K562 (cell line): ENCODE measurements around the gene EPHB4. TPM values are rescaled to one million over a fixed set of nuclear protein-coding genes. Genes with fewer than 3 reads are reported as not detected.

ENCODE experiments used
- CCNT2 ChIP-seq: IDR thresholded peaks from 2 replicates; pipeline ENCODE4 v1.6.1; 2011; ENCODE audit warnings: borderline replicate concordance, low read depth, mild to moderate bottlenecking, moderate library complexity, mixed read lengths, low read length; ENCODE audit not compliant: insufficient read length; ENCODE audit errors: extremely low read depth
- DIDO1 ChIP-seq: fragments of 450-650 bp; IDR thresholded peaks from 2 replicates; pipeline ENCODE4 v1.6.1; 2016; ENCODE audit warnings: low read depth, missing biosample characterization, missing genetic modification characterization
- EHMT2 ChIP-seq: fragments of 450-650 bp; IDR thresholded peaks from 2 replicates; pipeline ENCODE4 v1.6.1; 2018; ENCODE audit warnings: antibody characterized with exemption
- ELK1 ChIP-seq: sonication (generic); formaldehyde crosslinking; IDR thresholded peaks from 2 replicates; pipeline ENCODE4 v1.8.1; 2022; ENCODE audit warnings: missing genetic modification reagents
- HMG20B ChIP-seq: fragments of 250-450 bp; sonication (Bioruptor Pico); IDR thresholded peaks from 2 replicates; pipeline ENCODE4 v1.5.0; 2021; ENCODE audit warnings: mild to moderate bottlenecking
- NFIX ChIP-seq: fragments of 250-450 bp; sonication (Bioruptor Pico); IDR thresholded peaks from 2 replicates; pipeline ENCODE4 v1.4.0; 2020; ENCODE audit warnings: low read depth, mild to moderate bottlenecking, moderate library complexity
- NR2C2 ChIP-seq, 2 experiments: fragments of 200-800 bp in 1 of 2; sonication (Bioruptor generic) in 1 of 2; sonication (generic) in 1 of 2; formaldehyde crosslinking in 1 of 2; IDR thresholded peaks; 2 replicates each; pipeline versions ENCODE4 v1.6.1 to v1.8.0; 2016 to 2022; ENCODE audit warnings: mild to moderate bottlenecking in 1 of 2, missing compliant biosample characterization in 1 of 2, missing genetic modification characterization in 1 of 2, missing genetic modification reagents in 1 of 2
- PHTF2 ChIP-seq: fragments of 250-450 bp; sonication (Bioruptor Pico); IDR thresholded peaks from 2 replicates; pipeline ENCODE4 v1.5.0; 2021; ENCODE audit warnings: mild to moderate bottlenecking
- RBM14 ChIP-seq: fragments of 200-400 bp; formaldehyde crosslinking; IDR thresholded peaks from 2 replicates; pipeline ENCODE4 v1.6.1; 2018; ENCODE audit warnings: low read depth, mild to moderate bottlenecking, low read length, moderate library complexity, borderline replicate concordance; ENCODE audit not compliant: insufficient read depth
- SOX6 ChIP-seq: fragments of 450-650 bp; IDR thresholded peaks from 2 replicates; pipeline ENCODE4 v1.6.1; 2014; ENCODE audit warnings: mild to moderate bottlenecking
- TCF7L2 ChIP-seq: fragments of 150-350 bp; IDR thresholded peaks from 2 replicates; pipeline ENCODE4 v1.6.1; 2016; ENCODE audit warnings: low read depth, mild to moderate bottlenecking, low read length, moderate library complexity
- ZFX ChIP-seq: sonication (generic); formaldehyde crosslinking; IDR thresholded peaks from 2 replicates; pipeline ENCODE4 v1.8.0; 2022; ENCODE audit warnings: mild to moderate bottlenecking, missing genetic modification reagents, moderate library complexity
- ZNF655 ChIP-seq: fragments of 250-450 bp; sonication (Bioruptor Pico); IDR thresholded peaks from 2 replicates; pipeline ENCODE4 v1.5.0; 2021
- polyA plus RNA-seq, 8 experiments: library from polyadenylated mRNA; depleted of rRNA in 4 of 8; stranded (reverse) in 5 of 8; unstranded in 3 of 8; fragments of >200 nt; fragmentation: Nextera tagmentation in 2 of 8; fragmentation: Illumina TruSeq in 1 of 8; extraction: Ambion mirVana in 2 of 8; extraction: Trizol in 1 of 8; gene quantifications; 2 replicates each; pipeline versions ENCODE4 v1.2.1 to v1.2.3, GENCODE V29; 2011 to 2014; ENCODE audit warnings: inconsistent platforms in 1 of 8, missing spikeins in 1 of 8
- total RNA-seq, 7 experiments: library from RNA; depleted of rRNA in 6 of 7; stranded (reverse); fragments of >200 nt in 6 of 7; fragmentation: Illumina TruSeq in 2 of 7; extraction: Trizol in 2 of 7; gene quantifications; 2 replicates each; pipeline versions ENCODE4 v1.2.1 to v1.2.3, GENCODE V29; 2011 to 2021; ENCODE audit warnings: low replicate concordance in 1 of 7
- TF ChIP-seq, protein P1 (sequence below): fragments of 450-650 bp; IDR thresholded peaks from 2 replicates; pipeline ENCODE4 v1.6.1; 2016
- TF ChIP-seq, protein P2 (sequence below): sonication (generic); formaldehyde crosslinking; IDR thresholded peaks from 2 replicates; pipeline ENCODE4 v1.4.0; 2020; ENCODE audit warnings: mild to moderate bottlenecking, missing genetic modification reagents
- TF ChIP-seq, protein P3 (sequence below): fragments of 250-450 bp; sonication (Bioruptor Pico); IDR thresholded peaks from 2 replicates; pipeline ENCODE4 v1.8.0; 2021; ENCODE audit warnings: moderate library complexity, mild to moderate bottlenecking, inconsistent platforms

The EPHB4 gene
- total and polyA plus RNA-seq, 9 of the 15 experiments (the other 6 are each of a cell fraction or from before 2014, with no cell fraction given) = 1.2 to 82.1 (median 37.9) TPM

DNA sequence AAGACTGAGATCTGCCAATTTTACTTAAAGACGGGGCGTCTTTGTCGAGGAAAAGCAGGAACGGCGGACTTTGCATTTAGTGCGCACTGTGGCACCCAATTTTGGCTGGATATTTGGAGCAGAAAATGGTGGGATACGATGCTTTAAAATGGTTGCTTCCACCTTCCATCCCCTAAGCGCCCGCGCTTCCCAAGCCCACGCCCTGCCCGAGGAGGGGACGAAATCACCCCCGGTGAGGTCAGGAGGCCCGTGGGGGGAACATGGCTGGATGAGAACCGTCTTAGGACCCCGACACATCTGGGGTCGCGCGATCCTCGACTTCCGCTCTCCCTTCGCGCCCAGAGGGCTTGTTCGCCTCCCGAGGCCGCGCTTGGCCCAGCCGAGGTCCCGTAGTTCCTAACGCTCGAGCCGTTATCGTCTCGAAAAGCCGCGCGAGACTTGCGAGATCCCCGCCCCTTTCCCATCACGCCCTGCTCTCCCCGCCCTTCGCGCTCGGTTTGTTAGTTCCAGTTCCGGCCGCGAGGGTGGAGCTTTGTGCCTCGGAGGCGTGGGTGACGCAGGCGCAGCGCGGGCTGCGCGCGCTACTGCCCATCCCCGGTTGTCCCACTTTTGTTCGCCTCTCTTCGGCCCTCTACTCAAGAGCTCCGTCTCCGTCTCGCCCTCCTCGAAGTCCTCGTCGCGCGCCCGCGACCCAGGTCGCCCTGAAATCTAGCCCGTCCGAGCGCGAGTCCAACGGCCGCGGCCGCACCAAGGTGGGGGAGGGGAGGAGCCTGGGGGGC lies 47.4 kb upstream of the EPHB4 start, which contains the start of gene SRRT (continued):
- TF ChIP-seq, protein P1, sequence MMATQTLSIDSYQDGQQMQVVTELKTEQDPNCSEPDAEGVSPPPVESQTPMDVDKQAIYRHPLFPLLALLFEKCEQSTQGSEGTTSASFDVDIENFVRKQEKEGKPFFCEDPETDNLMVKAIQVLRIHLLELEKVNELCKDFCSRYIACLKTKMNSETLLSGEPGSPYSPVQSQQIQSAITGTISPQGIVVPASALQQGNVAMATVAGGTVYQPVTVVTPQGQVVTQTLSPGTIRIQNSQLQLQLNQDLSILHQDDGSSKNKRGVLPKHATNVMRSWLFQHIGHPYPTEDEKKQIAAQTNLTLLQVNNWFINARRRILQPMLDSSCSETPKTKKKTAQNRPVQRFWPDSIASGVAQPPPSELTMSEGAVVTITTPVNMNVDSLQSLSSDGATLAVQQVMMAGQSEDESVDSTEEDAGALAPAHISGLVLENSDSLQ = 0 out of 2 replicates have a peak, but pooled peaks have one; percentile 23
- TF ChIP-seq NFIX (CRISPR knock-in tag) (no peak), RBM14 (no peak), DIDO1 (peak; percentile 69; the same call in 1 of the 2 replicates), ELK1 (CRISPR knock-in tag) (no peak), HMG20B (CRISPR knock-in tag) (no peak), TCF7L2 (no peak), NR2C2 (CRISPR knock-in tag; IDR thresholded peaks at IDR 0.05) (peak; percentile 63; the same call in 1 of the 2 replicates), NR2C2 (tag; IDR thresholded peaks at IDR 0.05) (peak; percentile 78; the same call in 1 of the 2 replicates), EHMT2 (0 out of 2 replicates have a peak, but pooled peaks have one; percentile 24), PHTF2 (CRISPR knock-in tag) (no peak), SOX6 (peak; percentile 81; the same call in 1 of the 2 replicates), ZNF655 (no peak), CCNT2 (peak; percentile 72), ZFX (peak; percentile 98)
- TF ChIP-seq, protein P2, sequence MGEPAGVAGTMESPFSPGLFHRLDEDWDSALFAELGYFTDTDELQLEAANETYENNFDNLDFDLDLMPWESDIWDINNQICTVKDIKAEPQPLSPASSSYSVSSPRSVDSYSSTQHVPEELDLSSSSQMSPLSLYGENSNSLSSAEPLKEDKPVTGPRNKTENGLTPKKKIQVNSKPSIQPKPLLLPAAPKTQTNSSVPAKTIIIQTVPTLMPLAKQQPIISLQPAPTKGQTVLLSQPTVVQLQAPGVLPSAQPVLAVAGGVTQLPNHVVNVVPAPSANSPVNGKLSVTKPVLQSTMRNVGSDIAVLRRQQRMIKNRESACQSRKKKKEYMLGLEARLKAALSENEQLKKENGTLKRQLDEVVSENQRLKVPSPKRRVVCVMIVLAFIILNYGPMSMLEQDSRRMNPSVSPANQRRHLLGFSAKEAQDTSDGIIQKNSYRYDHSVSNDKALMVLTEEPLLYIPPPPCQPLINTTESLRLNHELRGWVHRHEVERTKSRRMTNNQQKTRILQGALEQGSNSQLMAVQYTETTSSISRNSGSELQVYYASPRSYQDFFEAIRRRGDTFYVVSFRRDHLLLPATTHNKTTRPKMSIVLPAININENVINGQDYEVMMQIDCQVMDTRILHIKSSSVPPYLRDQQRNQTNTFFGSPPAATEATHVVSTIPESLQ = peak; percentile 70; the same call in 1 of the 2 replicates
- TF ChIP-seq, protein P3, sequence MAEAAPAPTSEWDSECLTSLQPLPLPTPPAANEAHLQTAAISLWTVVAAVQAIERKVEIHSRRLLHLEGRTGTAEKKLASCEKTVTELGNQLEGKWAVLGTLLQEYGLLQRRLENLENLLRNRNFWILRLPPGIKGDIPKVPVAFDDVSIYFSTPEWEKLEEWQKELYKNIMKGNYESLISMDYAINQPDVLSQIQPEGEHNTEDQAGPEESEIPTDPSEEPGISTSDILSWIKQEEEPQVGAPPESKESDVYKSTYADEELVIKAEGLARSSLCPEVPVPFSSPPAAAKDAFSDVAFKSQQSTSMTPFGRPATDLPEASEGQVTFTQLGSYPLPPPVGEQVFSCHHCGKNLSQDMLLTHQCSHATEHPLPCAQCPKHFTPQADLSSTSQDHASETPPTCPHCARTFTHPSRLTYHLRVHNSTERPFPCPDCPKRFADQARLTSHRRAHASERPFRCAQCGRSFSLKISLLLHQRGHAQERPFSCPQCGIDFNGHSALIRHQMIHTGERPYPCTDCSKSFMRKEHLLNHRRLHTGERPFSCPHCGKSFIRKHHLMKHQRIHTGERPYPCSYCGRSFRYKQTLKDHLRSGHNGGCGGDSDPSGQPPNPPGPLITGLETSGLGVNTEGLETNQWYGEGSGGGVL (CRISPR knock-in tag) = no peak
